HG03108 (cell line): ENCODE data around the gene PRLR.
"Not testable (repeated sequence)": the region's sequence is repeated elsewhere in the genome, so short reads cannot be mapped to it uniquely, and the experiment has no call there.

ENCODE experiments used
- ATAC-seq: cut with Tn5 transposase; IDR thresholded peaks from one replicate; pipeline ENCODE4 v1.9.1; 2021; ENCODE audit warnings: moderate library complexity; ENCODE audit not compliant: unreplicated experiment

PRLR gene

DNA sequence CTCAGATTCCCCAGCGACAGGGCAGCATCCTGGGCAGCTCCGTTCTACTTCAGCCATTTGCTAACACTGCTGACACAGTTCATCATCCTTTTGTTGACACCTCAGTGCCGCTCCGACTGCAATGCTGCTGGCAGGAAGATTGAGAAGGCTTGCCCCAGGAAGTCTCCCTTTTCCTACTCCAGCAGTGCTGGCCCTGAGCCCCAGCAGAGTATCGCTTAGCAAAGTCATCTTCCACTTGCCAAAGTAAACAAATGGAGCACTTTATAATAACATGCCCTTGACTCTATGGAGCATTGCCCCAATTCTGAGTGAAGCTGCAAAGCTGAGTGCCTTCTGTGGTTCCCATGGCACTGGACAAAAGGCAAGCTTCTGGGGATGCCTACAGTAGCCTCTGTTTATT lies 32.2 kb downstream of the PRLR start:
- no peak for ATAC-seq

DNA sequence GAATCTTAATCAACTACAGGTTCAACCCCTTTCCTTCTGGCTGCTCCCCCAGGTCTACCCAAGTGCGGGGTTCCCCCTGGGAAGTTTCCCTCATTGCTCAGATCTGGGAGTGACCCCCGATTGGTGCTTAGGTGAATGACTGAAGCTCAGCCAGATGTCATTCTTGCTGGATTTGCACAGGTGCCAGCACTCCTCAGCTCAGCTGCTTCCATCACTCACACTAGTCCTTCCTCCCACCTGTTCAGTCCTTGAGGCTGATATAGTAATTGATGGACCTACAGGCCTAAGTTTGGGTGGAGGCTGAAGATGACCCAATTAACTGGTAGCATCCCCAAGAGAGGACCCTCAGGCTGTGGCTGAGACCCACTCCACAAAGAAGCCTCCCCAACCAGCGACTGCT lies 32.9 kb downstream of the PRLR start:
- ATAC-seq, result no peak

DNA sequence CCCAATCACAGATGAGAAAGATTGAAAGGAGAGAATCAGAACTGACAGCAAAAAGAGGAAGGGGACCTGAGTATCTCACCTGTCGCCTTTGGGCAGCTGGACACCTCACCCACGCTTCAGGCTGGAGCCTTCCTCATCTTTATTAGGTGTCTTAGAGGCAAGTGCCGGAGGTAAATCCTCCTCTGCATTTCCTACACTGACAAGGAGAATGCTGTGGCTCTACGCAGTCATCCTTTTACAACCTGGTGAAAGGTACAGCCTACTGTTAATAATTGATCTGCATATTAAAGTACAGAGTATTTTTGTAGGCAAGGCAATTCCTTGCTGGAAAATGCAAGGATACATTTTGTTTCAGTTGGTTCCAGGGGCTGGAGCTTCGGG lies 34.8 kb downstream of the PRLR start:
- no peak for ATAC-seq

- peak; percentile 94 for ATAC-seq
Measured at GRCh38 chr5:35194635-35195471, 35.4 kb downstream of the PRLR start.

GRCh38 chr5:35192506-35192905 lies 37.8 kb downstream of the PRLR start:
- ATAC-seq, result no peak

- not testable (repeated sequence) for ATAC-seq
Measured at GRCh38 chr5:35189801-35190200, 40.5 kb downstream of the PRLR start.

DNA sequence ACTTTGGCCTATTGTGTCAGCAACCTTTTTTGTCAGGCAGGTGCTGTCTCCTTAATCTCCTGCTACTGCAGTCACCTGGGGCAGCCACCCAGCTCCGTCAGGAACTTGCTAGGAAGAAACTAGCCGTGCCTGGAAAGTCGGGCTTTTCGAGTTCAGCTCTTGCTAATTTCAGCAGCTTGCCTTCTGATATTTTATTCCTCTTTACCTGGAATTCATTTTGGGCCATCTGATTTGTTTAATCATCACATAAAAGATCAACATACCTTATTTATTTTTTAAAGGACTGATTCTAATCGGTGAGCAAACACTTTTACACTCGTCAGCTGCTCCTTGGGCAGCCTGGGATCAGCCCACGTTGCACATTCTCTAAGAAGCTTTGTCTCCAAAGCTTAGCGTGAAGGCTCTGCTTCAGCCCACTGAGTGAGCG lies 42.2 kb downstream of the PRLR start:
- no peak for ATAC-seq

DNA sequence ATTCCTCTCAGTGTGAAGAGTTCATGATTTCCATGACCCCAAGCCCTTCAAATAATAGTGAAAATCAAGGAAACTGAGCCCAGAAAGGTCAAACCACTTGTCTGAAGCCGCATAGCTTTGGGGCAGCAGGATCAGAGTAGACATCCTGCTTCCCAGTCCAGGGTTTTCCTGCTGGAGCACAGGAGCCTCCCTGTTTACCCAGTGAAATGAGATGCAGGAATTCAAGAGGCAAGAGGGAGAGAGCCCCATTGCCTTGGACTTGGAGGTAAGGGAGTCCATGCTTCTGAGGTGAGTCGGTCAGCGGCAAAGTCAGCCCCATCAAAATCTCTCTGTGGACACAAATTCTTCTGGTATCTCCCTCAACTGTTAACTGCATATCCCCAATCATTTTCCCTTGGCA lies 42.7 kb downstream of the PRLR start:
- ATAC-seq, result not testable (repeated sequence)

DNA sequence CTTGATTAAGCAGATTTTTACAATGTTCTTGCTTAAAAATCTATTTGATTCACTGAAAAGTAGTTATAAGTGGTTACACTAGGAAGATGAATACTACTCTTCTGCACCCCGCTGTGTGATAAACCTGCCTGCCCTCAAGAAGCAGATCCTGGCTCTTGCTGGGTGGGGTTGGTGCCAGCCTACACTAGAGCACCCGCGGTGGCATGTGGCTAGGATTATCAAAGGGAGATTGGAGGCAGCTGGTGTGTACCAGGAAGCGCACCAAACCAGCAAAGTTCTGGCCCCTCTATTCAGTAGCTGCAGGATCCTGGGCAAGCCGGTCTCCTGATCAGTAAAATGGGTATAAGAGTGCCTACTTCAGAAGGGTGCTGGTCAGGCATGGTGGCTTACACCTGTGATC lies 43.5 kb downstream of the PRLR start:
- no peak for ATAC-seq

DNA sequence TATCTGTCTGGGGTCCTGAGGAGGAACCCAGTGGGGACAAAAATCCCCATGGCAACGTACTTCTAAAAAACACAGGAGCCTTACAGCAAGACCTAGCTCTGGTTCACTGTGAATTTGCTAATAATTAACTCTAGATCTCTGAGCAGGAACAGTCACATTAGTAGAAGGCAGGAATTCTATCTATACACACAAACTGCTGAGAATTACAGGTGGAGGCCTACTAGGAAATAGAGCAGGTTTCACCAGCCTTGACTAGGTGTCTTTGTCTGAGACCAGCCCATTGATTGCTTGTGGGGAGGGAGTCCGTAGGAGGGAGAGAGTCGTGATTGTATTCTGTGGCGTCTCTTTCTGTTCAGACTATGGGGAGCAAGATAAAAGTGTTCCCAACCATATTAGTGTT lies 44.8 kb downstream of the PRLR start:
- no peak for ATAC-seq

- ATAC-seq, result no peak
Measured at GRCh38 chr5:35183556-35183955, 46.7 kb downstream of the PRLR start.

DNA sequence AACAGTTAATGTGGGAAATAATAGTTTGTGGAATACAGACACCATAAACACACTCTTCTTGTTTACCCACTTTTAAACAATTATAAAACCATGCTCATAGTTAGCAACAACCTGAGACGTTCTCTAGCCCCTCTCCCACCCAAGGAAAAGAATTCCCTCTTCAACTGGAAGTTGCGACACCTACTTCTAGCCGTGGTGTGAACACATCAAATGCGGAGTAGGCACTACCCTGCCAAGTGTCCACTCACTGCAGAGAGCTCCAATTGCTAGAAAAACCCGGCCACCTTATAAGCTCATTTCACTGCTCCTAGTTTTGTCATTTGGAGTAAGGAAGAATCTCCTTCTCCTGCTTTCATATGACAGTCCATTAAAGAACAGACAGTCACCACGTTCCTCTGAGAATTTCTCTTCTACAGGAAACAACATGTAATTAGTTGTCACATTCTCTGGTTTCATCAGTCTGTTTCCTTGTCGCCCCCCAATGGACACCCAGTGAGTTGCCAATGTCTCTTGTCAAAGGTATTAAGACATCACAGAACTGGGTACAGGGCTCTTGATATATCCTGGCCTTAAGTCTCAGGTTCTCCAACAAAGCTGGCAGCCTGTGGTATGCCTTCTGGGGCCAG lies 47.3 kb downstream of the PRLR start:
- peak; percentile 47 for ATAC-seq

GRCh38 chr5:35182486-35182885 lies 47.8 kb downstream of the PRLR start:
- no peak for ATAC-seq

GRCh38 chr5:35180046-35180445 lies 50.2 kb downstream of the PRLR start:
- ATAC-seq, result no peak

- no peak for ATAC-seq
Measured at GRCh38 chr5:35177783-35178182, 52.5 kb downstream of the PRLR start.

DNA sequence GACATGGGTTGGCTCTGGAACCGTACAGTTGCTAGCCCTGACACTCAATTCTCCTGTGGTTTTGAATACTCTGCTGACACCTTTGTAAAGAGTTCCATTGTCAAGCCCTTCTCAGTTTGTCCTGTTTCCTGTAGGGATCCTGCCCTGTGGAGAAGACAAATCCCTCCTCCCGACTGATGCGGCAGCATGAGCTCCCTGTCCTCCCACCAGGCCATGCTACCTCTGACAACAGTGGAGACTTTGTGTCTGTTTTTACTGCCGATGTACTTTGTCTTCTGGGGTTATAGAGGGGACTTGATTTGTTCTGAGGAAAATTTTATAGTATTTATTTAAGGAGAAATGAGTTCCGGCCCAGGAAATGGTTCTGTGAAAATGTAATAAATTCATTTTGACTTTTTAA lies 57.8 kb downstream of the PRLR start:
- ATAC-seq, result no peak

DNA sequence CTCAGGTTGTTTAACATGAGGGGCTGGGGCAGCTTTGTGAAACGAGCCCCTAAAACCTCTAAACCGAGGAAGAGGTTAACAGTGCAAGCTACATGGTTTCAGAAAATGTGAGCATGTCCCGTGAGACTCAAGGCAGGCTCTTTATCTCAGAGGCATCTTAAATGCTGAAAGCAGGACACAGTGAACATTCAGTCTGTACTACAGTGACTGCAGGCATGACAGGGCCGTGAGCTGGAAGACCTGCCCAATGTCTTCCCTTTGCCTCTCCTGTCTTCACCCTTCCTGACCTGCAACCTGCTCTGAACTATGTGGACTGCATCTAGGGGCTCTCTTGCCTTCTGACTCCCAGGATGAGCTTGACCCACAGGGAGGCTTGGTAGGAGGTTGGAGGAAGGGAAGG lies 58.3 kb downstream of the PRLR start:
- ATAC-seq, result no peak

GRCh38 chr5:35171078-35171477 lies 59.2 kb downstream of the PRLR start:
- ATAC-seq, result no peak

- ATAC-seq, result no peak
Measured at GRCh38 chr5:35166043-35166442, 64.2 kb downstream of the PRLR start.

DNA sequence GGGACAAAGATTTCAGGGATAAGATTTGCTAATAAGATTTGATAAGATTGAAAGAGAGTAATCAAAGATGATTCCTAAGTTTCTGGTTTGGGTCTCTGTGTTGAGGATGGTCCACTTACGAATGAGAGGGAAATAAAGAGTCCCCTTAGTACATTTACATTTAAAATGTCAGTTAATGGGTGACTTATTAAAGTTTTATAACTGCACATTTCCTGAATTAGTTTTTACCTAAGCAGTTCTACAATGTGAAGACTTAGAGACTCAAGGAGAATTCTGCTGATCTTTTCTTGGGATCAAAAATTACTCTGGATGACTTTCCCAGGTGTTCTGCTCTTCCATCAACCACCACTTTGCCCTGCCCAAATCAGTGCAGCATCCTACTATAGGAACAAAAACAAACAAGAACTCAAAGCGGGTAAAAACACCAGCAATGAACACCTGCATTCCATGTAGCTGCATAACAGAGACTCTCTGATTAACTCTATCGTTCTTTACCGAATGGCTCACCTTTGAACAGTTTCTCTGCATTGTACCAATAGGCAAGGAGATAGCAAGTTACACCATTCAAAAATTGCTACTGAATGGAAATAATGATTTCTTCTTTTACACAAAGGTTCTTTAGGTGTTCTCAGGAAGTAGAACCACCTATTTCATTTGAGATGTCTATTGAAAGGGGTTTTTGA lies 65.3 kb downstream of the PRLR start:
- no peak for ATAC-seq

DNA sequence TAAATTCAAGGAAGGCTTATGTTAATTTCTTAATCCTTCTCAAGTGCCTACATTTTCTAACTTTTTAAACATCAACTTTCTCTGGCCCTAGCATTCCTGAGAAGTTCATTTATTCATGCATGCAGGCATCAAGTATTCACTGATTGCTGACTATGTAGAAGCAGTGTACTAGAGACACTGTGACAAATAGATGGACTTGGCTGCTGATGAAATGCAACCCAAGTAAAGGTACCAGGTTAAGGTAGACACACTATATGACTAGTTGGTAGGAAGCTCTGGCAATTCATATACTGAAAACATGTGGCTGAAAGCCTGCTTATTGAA lies 66.6 kb downstream of the PRLR start:
- no peak for ATAC-seq
